G401.6 (cell line): Measurements from ENCODE around the gene LACRT.

Experiments
- FAIRE-seq: peaks from 2 replicates; lab custom pipeline; 2012; peaks lifted over from hg19 to GRCh38; lab: Jason Lieb, UNC

LACRT gene

GRCh38 chr12:54598970-54599369, 35.7 kb downstream of the LACRT start:
- no peak for FAIRE-seq

DNA sequence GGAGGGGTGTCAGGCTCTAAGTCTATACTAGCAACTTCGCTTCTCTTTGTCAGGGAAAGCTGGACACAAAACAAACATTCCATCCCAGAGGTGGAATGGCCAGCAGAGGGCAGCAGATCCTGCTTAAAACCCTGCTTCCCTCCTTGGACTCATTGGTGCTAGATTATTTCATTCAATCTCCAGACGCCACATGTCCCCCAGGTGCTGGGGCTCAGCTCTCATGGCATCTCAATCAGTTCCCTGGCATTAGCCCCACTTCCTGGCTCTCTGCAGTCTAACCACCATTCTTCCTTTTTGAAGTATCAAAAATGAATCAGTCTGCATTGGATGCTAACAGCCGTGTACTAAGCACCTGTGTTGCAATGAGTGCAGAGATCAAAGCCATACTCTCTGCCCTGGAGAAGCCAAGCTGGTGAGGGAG, 38.2 kb downstream of the LACRT start:
- no peak for FAIRE-seq

GRCh38 chr12:54595471-54595870, 39.2 kb downstream of the LACRT start:
- FAIRE-seq: no peak

- no peak for FAIRE-seq
Measured at GRCh38 chr12:54593725-54594124, 41.0 kb downstream of the LACRT start.

- no peak for FAIRE-seq
Measured at GRCh38 chr12:54593135-54593534, 41.6 kb downstream of the LACRT start.

DNA sequence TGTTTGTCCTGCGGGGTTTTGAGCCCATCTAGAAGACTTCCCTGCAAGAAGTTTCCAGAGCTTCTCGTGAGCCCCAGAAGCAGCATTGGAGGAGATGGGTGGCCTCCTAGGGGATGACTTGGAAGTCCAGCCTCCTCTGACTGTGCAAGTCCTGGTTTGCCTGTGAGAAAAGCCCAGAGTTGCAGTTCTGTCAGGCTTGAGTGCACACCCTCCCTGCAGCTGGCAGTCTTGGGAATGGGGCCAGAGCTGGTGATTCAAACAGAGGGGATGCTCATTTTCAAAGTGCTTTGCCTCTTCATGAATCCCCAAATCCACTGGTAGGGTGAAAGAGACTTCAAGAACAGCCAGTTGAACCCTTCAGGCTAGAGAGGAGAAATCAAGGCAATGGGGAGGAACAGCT, 42.4 kb downstream of the LACRT start:
- no peak for FAIRE-seq

GRCh38 chr12:54590978-54591591, 43.6 kb downstream of the LACRT start:
- no peak for FAIRE-seq

- FAIRE-seq: no peak
Measured at GRCh38 chr12:54589964-54590363, 44.7 kb downstream of the LACRT start.

GRCh38 chr12:54588890-54589267, 45.8 kb downstream of the LACRT start:
- FAIRE-seq: no peak

DNA sequence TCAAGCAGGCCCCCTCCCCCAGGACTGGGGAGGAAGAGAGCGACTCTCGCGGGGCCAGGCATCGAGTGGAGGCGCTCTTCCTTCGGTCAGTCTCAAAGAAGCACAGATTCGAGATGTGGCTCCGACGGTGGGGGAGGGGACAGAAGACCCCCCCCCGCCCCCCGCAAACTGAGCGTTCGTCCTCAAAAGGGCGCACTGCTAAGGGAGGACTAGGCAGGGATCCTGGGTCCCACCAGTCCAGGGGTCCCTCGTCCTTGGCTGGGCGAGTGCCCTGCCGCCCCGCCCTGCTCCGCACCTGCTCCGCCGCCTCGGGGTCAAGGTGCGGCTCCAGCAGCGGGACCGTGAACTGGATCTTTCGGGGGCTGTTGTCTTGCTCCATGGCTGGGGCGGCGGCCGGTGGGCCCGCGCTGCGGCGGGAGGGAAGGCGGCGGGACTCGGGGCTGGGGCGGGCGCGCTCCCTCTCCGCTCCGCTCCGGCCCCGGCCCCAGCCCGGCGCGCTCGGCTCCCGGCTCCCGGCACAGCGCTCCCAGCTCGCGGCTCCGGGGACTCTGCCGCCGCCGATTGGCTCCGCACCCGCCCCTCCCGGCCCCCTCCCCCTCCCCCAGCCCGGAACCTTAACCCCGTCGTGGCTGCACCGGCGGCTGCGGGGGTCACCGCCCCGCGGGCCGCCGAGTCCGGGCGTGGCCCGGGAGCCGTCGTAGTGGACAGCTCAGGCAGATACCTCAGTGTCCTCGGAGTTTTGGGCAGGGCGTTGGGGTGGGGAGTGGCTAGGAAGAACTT, 46.4 kb downstream of the LACRT start, which contains the start of gene PPP1R1A:
Gene PPP1R1A, minus strand, starts transcription at position 550 of the 780 bp plus-strand sequence. Its CDS starts 171 bp downstream, at position 379.
- no peak for FAIRE-seq

DNA sequence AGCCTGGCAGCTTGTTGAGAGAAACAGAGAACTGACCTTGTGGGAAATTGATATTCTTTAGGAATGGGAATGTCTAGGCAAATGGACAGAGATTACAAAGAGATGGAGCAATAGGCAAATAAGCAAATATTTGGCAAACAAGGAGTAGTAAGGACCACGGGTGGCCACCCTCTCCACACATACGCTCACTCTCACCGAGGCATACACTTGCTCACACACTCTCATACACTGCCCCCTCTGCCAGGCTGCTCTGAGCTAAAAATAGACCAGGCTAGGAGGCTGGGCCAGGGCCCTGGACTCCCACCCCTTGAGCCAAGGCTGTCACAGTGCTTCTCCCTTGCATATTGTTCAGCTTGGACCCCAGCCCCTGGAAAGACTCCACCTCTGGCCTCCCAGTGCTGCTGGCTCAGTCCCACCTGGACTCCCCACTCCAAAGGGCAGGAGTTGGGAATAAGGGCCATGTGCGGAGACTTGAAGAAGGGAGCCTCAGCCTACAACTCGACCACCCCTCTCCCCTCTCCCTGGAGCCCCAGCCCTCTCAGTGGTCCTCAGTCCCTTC, 47.3 kb downstream of the LACRT start:
- FAIRE-seq: no peak

GRCh38 chr12:54586620-54587019, 48.1 kb downstream of the LACRT start:
- FAIRE-seq: no peak

DNA sequence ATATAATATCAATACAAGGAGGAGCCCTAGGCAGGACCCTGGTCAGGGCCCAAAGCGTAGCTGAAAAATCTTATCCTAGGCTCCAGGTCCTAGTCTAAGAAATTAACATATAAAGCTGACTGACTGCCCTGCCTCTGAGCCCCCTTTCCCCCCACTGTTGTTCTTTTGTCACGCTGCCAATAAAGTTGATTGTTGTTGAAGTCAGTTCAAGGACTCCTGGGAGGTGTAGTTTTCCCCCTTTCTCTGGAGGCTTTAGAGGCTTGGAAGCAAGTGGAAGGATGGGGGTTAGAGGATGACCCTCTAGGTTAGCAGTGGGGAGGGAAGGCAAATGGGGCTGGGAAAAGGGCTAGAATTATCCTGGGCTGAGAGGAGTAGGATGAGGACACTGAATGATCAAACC, 49.5 kb downstream of the LACRT start:
- no peak for FAIRE-seq

- FAIRE-seq: no peak
Measured at GRCh38 chr12:54584128-54584527, 50.6 kb downstream of the LACRT start.

- FAIRE-seq: no peak
Measured at GRCh38 chr12:54583726-54584125, 51.0 kb downstream of the LACRT start.

DNA sequence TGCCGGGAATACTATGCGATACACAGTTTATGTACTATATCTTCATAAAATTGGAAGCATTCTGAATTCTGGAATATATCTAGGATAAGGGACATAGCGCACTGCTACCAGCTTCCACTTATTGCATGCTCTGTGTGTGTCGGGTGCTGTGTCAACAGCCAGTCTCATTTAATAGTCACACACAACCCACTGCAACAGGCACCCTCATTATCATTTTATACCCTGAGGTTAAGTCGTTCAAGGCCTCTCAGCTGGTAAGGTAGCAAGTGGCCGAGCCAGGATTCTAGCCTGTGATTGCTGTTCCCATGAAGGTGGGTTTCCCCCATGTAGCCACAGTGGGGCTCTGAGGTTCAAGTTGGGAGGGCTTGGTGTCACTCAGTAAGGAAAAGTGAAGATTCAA, 53.3 kb downstream of the LACRT start:
- no peak for FAIRE-seq
